CD4-positive, CD25-positive, alpha-beta regulatory T cell (primary cell): ENCODE data around the gene RIT1. TPM values are rescaled to one million over a fixed set of nuclear protein-coding genes. Genes with fewer than 3 reads are reported as not detected.

Experiments used
- ATAC-seq, 2 donors: fragments of 150-1000 bp; cut with Tn5 transposase; one replicate each; pipeline ENCODE4 v1.10.0; 2021; ENCODE audit warnings: low read depth in 2 of 2, moderate number of reproducible peaks in 2 of 2, moderate library complexity in 1 of 2
- DNase-seq, 3 donors: peaks; one replicate each; pipeline versions ENCODE4 v3.0.0 to v3.0.0-alpha.2; 2012 to 2022; ENCODE audit warnings: mixed read lengths in 1 of 3
- H3K27ac ChIP-seq: one replicate; pipeline ENCODE4 v1.7.0; 2013; ENCODE audit warnings: mild to moderate bottlenecking, low read length; ENCODE audit not compliant: insufficient read depth, poor library complexity, severe bottlenecking
- H3K27me3 ChIP-seq: one replicate; pipeline ENCODE4 v1.7.0; 2013; ENCODE audit warnings: low read length; ENCODE audit not compliant: control insufficient read depth, insufficient read depth
- H3K36me3 ChIP-seq: one replicate; pipeline ENCODE4 v1.7.0; 2013; ENCODE audit warnings: mild to moderate bottlenecking, low read length, moderate library complexity; ENCODE audit not compliant: control insufficient read depth, insufficient read depth
- H3K4me1 ChIP-seq: 2 replicates; pipeline ENCODE4 v1.7.0; 2013; ENCODE audit warnings: mild to moderate bottlenecking, low read length; ENCODE audit not compliant: insufficient read depth, control insufficient read depth, poor library complexity, severe bottlenecking
- H3K4me3 ChIP-seq: one replicate; pipeline ENCODE4 v1.7.0; 2013; ENCODE audit warnings: low read depth, mild to moderate bottlenecking, low read length, moderate library complexity
- H3K9me3 ChIP-seq, 2 experiments: 1 replicate in 1 of 2; 2 replicates in 1 of 2; pipeline ENCODE4 v1.7.0; 2013; ENCODE audit warnings: low read length in 2 of 2, mild to moderate bottlenecking in 1 of 2, moderate library complexity in 1 of 2; ENCODE audit not compliant: control insufficient read depth in 2 of 2
- H3K27ac Mint-ChIP-seq, 3 donors: one replicate each; pipeline ENCODE4 v1.8.0; 2020 to 2022; ENCODE audit warnings: mild to moderate bottlenecking in 3 of 3, mixed read lengths in 3 of 3, moderate library complexity in 2 of 3
- H3K27me3 Mint-ChIP-seq: one replicate; pipeline ENCODE4 v1.8.0; 2022; ENCODE audit warnings: mild to moderate bottlenecking, mixed read lengths
- H3K36me3 Mint-ChIP-seq: one replicate; pipeline ENCODE4 v1.8.0; 2020; ENCODE audit warnings: mixed read lengths
- H3K4me1 Mint-ChIP-seq, 4 donors: one replicate each; pipeline ENCODE4 v1.8.0; 2020 to 2022; ENCODE audit warnings: mixed read lengths in 4 of 4, mild to moderate bottlenecking in 1 of 4
- H3K4me3 Mint-ChIP-seq, 4 donors: one replicate each; pipeline ENCODE4 v1.8.0; 2020 to 2022; ENCODE audit warnings: mild to moderate bottlenecking in 4 of 4, mixed read lengths in 4 of 4, moderate library complexity in 3 of 4
- H3K9me3 Mint-ChIP-seq, 7 donors: one replicate each; pipeline ENCODE4 v1.8.0; 2020 to 2022; ENCODE audit warnings: mixed read lengths in 7 of 7, mild to moderate bottlenecking in 3 of 7, moderate library complexity in 2 of 7
- polyA plus RNA-seq, 4 donors: library from polyadenylated mRNA; unstranded; fragments of 300-500 nt; fragmentation: Illumina TruSeq; gene quantifications; one replicate each; pipeline ENCODE4 v1.2.3, GENCODE V29; 2021
- total RNA-seq: library from RNA; stranded (reverse); gene quantifications from one replicate; pipeline ENCODE4 v1.2.3, GENCODE V29; 2022

RIT1 gene
- total and polyA plus RNA-seq, 5 donors from 2014 or later: 25.0 to 55.8 (median 29.9) TPM

DNA sequence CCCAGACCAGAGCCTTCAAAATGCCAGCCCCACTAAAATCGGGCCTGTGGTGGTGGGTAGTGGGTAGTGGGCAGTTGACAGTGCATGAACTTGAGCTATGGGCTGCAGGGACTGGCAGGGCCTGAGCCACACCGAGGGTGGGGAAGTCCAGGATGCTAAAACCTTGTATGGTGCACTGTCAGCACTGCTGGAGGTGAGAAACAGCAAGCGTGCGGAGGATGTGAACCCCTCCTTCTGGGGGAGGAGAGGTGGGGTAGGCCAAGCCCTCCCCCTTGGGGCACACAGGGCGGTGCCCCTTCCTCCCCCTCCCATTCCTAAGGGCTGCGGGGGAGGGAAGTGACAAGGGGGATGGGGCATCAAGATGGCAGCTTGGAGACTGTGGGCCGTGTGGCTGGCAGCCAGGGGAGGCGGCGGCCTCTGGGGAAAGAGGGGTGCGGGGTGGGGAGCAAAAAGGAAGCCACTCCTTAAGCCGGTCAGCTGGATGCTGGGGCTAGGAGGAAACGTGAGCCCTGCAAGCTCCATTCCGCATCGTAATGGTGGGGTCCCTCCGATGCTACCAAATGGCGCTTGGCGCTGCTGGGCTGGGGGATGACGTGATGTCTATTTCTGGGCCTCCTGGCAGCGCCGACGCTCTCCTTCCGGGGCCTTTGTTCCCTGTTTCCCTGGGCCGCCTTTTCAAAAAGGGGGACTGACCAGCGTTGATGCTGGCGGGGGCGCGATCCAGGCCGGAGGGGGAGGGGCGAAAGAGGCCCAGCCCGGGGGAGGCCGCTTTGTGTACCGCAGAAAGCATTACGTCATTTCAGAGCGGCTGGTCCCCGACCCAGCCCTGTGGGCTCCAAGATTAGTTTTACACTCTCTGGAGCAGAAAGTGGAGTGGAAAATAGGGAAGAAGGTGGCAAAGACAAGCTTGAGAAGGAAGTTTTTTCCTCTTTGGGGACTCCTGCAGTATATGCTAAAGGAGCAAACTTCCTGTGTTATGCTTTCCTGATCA lies 51.0 kb downstream of the RIT1 start:
- peaks cover 8 to 47% (median 20%) of the 10 kb centered on the region in 4 donors for H3K4me1 Mint-ChIP-seq
- peak overlapping the region; percentile 95 to 99 (median 95) for H3K4me3 Mint-ChIP-seq
- H3K27me3 ChIP-seq: no peaks in the 10 kb centered on the region
- H3K9me3 Mint-ChIP-seq: no peaks in the 10 kb centered on the region
- no peaks in the 10 kb centered on the region for H3K9me3 ChIP-seq
- peaks cover 9% of the 10 kb centered on the region for H3K27me3 Mint-ChIP-seq
- H3K36me3 Mint-ChIP-seq: peaks cover 5% of the 10 kb centered on the region
- H3K27ac Mint-ChIP-seq: peak overlapping the region; percentile 94 to 96 (median 95)
- H3K4me1 ChIP-seq: peaks cover 35% of the 10 kb centered on the region
- peak overlapping the region; percentile 94 for H3K4me3 ChIP-seq
- H3K27ac ChIP-seq: peak overlapping the region; percentile 88
- DNase-seq (peak; percentile 41 to 82 (median 51)), ATAC-seq (peak in 1 of 2 donors; percentile 17)
- H3K36me3 ChIP-seq: no peaks in the 10 kb centered on the region

DNA sequence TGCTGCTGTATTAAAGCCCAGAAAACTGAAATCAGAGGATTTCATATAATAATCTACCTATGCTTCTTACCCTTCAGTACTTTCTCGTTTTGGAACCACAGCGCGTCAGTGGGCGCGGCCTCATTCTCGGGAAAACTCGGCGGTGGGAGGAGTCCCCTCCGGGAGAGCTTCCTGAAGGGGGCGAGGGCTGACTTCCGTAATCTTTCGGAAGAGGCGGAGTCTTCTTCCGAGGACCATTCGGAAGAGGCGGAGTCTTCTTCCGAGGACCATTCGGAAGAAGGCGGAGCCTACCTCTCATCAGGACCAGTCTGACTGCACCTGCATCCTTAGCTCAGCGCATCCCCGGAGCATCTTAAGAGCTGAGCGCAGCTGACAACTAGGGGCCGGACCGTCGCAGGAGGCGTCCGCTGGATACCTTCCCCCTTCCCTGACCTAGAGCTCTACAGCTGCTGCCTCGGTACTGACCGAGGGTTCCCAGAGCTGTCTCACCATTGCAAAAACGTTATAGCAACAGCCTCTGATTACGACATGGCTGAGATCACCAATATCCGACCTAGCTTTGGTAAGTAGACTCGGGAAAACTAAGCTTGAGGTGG lies 51.8 kb downstream of the RIT1 start, which contains the start of gene SYT11:
SYT11 (plus strand) TSS at position 334 of the 596 bp plus-strand sequence; CDS start at position 529, 195 bp downstream.
- H3K36me3 ChIP-seq: peaks cover 2% of the 10 kb centered on the region
- H3K4me1 Mint-ChIP-seq: peaks cover 10 to 49% (median 22%) of the 10 kb centered on the region in 4 donors
- H3K9me3 Mint-ChIP-seq: no peaks in the 10 kb centered on the region
- DNase-seq (peak; percentile 88 to 97 (median 90)), ATAC-seq (peak; percentile 81 to 88)
- H3K27me3 Mint-ChIP-seq: peaks cover 9% of the 10 kb centered on the region
- no peaks in the 10 kb centered on the region for H3K27me3 ChIP-seq
- H3K27ac Mint-ChIP-seq: peak within 1 kb of the TSS; percentile 94 to 96 (median 95)
- peak within 1 kb of the TSS; percentile 95 to 99 (median 95) for H3K4me3 Mint-ChIP-seq
- H3K27ac ChIP-seq: peak within 1 kb of the TSS; percentile 88
- no peaks in the 10 kb centered on the region for H3K9me3 ChIP-seq
- H3K36me3 Mint-ChIP-seq: peaks cover 8% of the 10 kb centered on the region
- peak within 1 kb of the TSS; percentile 94 for H3K4me3 ChIP-seq
- peaks cover 35% of the 10 kb centered on the region for H3K4me1 ChIP-seq

DNA sequence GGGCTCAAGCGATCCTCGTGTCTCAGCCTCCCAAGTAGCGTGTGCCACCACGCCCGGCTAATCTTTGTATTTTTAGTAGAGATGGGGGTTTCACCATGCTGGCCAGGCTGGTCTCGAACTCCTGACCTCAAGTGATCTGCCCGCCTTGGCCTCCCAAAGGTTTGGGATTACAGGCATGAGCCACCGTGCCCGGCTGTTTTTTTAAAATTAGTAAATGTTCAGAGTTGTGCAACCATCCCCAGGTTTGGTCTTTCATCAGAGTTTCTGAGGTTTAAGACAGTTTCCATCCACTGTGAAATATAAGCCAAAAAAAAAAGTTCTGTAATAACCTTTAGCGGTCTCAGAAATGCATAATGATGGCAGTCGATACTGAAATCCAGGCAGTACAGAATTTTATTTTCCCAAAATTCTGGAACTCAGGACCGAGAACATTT lies 52.3 kb downstream of the RIT1 start:
- H3K4me3 Mint-ChIP-seq: peak overlapping the region; percentile 95 to 99 (median 95)
- peaks cover 10 to 49% (median 25%) of the 10 kb centered on the region in 4 donors for H3K4me1 Mint-ChIP-seq
- Histone ChIP-seq H3K4me1 (peaks cover 35% of the 10 kb centered on the region), H3K4me3 (peak overlapping the region; percentile 94), H3K36me3 (peaks cover 4% of the 10 kb centered on the region), H3K9me3 (no peaks in the 10 kb centered on the region), H3K27ac (peak overlapping the region; percentile 88), H3K27me3 (no peaks in the 10 kb centered on the region)
- ATAC-seq (no peak), DNase-seq (peak in 1 of 3 donors; percentile 1)
- H3K36me3 Mint-ChIP-seq: peaks cover 8% of the 10 kb centered on the region
- H3K9me3 Mint-ChIP-seq: no peaks in the 10 kb centered on the region
- H3K27ac Mint-ChIP-seq: peak overlapping the region; percentile 94 to 96 (median 95)
- H3K27me3 Mint-ChIP-seq: peaks cover 9% of the 10 kb centered on the region

DNA sequence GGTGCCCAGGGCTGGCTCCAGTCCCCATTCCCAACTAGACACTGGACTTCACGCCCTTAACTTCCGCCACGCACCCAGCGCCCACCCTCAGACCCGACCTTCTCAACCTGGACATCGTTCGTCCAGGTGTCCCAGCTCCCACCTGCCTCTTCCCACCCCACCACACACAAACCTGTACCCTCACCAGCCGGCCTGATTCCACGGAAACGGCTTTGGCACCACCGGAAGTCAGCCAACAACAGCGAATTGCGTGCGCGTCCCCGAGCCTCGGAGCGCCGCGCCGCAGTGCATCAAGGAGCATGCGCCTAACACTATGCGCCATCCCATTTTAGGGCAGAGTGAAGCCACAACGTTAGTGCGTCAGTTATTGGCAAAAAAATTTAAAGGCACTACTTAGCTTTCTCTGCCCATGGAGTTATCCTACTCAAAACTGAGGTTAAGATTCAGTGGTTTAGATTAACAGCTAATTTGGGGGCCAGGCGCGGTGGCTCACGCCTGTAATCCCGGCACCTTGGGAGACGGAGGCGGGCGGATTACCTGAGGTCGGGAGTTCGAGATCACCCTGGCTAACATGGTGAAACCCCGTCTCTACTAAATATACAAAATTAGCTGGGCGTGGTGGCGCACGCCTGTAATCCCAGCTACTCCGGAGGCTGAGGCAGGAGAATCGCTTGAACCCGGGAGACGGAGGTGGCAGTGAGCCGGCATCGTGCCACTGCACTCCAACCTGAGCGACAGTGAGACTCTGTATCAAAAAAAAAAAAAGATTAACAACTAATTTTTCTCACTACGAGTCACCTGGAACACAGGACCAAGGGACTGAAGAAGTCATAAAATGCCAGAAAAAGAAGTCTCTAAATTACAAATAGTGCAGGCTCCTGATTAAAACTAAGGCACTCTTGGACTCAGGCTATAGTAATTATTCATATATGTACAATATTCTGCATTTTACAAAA lies 53.9 kb downstream of the RIT1 start, which contains the start of gene GON4L:
GON4L (minus strand) TSS at position 240 of the 956 bp plus-strand sequence. CDS start 3,434 bp downstream, outside the sequence.
- H3K27me3 Mint-ChIP-seq: peaks cover 9% of the 10 kb centered on the region
- peaks cover 15% of the 10 kb centered on the region for H3K36me3 Mint-ChIP-seq
- Histone ChIP-seq H3K27ac (peak within 1 kb of the TSS; percentile 87), H3K36me3 (peaks cover 17% of the 10 kb centered on the region), H3K27me3 (no peaks in the 10 kb centered on the region), H3K4me1 (peaks cover 35% of the 10 kb centered on the region), H3K4me3 (peak within 1 kb of the TSS; percentile 85), H3K9me3 (no peaks in the 10 kb centered on the region)
- H3K4me3 Mint-ChIP-seq: peak within 1 kb of the TSS; percentile 95 to 99 (median 98)
- ATAC-seq: peak; percentile 75 to 77
- H3K4me1 Mint-ChIP-seq: peaks cover 16 to 61% (median 34%) of the 10 kb centered on the region in 4 donors
- H3K27ac Mint-ChIP-seq: peak within 1 kb of the TSS; percentile 98 to 100 (median 100)
- no peaks in the 10 kb centered on the region for H3K9me3 Mint-ChIP-seq
- DNase-seq: peak; percentile 83 to 96 (median 90)

DNA sequence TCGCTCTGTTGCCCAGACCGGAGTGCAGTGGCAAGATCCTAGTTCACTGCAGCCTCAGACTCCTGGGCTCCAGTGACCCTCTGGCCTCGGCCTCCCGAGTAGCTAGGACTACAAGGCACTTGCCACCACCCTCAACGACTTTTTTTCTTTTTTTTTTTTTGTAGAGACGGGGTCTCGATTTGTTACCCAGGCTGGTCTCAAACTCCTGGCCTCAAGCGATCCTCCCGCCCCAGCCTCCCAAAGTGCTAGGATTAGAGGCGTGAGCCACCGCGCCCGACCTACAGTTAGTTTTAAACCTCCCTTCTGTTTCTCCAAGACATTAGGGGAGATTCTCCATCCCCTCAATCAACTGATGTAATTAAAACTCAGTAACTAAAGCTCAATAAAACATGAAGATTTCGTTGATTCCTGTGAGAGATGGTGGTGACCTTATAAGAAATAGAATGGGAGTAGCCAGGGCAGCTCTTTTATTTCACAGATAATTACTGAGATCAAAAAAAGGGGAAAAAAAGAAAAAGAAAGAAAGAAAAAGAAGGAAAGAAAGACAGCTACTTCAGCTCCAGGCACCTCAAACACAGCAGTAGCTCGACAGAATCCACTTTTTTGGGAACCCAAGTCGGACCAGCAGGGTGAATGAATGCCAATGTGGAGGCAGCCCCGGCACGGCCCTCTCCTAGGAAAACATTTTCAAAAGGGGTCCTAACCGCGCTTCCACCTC lies 54.7 kb downstream of the RIT1 start:
- H3K36me3 Mint-ChIP-seq: peaks cover 19% of the 10 kb centered on the region
- H3K27me3 Mint-ChIP-seq: peaks cover 4% of the 10 kb centered on the region
- H3K27ac Mint-ChIP-seq: peak overlapping the region; percentile 98 to 100 (median 100)
- DNase-seq (no peak), ATAC-seq (no peak)
- peak overlapping the region; percentile 85 for H3K4me3 ChIP-seq
- H3K4me1 ChIP-seq: peaks cover 35% of the 10 kb centered on the region
- H3K27ac ChIP-seq: peak overlapping the region; percentile 87
- no peaks in the 10 kb centered on the region for H3K9me3 ChIP-seq
- H3K4me3 Mint-ChIP-seq: peak overlapping the region; percentile 95 to 99 (median 98)
- H3K9me3 Mint-ChIP-seq: no peaks in the 10 kb centered on the region
- H3K27me3 ChIP-seq: no peaks in the 10 kb centered on the region
- peaks cover 22 to 69% (median 39%) of the 10 kb centered on the region in 4 donors for H3K4me1 Mint-ChIP-seq
- peaks cover 23% of the 10 kb centered on the region for H3K36me3 ChIP-seq

DNA sequence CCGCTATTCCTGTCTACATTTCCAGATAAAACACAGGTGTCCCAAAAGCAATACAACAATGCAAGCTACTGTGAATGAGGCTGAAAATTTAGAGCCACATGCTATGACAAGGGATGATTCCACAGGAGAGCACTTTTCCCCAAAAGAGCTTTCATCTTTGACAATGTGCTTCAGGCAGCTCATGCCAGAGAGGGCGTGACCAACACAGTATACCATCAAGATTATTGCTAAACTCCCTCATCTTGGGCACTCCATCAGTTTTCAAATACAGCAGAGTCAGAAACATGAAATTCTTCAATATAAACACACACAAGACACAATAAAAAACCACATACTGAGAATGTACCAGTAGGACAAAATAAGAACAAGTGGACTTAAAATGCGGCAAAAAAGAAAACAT lies 60.8 kb downstream of the RIT1 start:
- no peak overlapping the region for H3K4me3 ChIP-seq
- H3K4me1 ChIP-seq: peaks cover 10% of the 10 kb centered on the region
- no peak overlapping the region for H3K27ac ChIP-seq
- peaks cover 30% of the 10 kb centered on the region for H3K36me3 ChIP-seq
- no peaks in the 10 kb centered on the region for H3K9me3 Mint-ChIP-seq
- H3K4me3 Mint-ChIP-seq: peak overlapping the region; percentile 34 to 90 (median 61)
- no peaks in the 10 kb centered on the region for H3K9me3 ChIP-seq
- peaks cover 26 to 67% (median 42%) of the 10 kb centered on the region in 4 donors for H3K4me1 Mint-ChIP-seq
- H3K36me3 Mint-ChIP-seq: peaks cover 36% of the 10 kb centered on the region
- DNase-seq: no peak
- H3K27ac Mint-ChIP-seq: peak overlapping the region in 1 of 3 donors; percentile 88
- no peaks in the 10 kb centered on the region for H3K27me3 Mint-ChIP-seq
- no peaks in the 10 kb centered on the region for H3K27me3 ChIP-seq
- ATAC-seq: no peak
